Fibroblast of gingiva (primary cell): ENCODE data around the gene ARHGAP22.
A peak's percentile ranks its signal among the peaks of the same experiment; 100 is the strongest.

ENCODE experiments used
- DNase-seq: peaks from one replicate; pipeline ENCODE4 v3.0.0-alpha.2; 2011; ENCODE audit warnings: low read depth

Gene ARHGAP22

DNA sequence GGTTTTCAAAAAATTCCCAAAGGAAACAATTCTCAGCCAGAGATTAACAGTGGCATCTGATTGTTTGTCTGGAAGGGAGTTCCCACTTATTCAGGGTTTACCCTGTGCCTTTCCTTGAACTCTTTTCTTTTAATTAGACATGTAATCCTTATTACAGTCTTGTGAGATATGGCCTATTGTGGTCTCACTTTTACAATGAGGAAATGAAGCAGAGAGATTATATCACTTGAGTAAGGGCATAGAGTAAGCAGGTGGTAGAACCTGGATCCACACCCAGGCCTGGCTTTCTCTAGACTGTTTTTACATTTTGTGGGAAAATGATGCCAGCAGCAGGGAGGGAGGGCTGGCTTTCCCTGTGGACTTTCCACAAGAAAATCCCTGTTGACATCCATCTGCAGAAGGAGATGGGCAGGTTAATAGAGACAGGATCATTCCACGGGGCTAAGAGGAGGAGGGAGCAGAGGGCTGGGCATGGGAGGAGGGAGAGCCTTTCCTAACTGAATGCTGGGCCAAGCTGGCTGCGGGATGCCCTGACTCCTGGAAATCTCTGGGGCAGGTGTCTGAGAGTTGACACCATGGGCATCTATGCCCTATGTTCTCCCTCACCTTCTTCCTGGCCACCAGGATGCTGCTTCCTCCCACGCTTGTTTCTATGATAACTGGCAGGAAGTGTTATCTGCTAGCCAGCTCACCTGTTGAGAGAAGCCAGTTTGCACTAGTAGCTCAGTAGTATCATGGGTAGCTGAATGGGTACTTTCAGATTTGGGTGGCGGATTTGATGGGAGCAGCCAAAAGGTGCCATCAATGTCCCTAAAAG is 28.7 kb upstream of the ARHGAP22 start:
- DNase-seq, result no peak

DNA sequence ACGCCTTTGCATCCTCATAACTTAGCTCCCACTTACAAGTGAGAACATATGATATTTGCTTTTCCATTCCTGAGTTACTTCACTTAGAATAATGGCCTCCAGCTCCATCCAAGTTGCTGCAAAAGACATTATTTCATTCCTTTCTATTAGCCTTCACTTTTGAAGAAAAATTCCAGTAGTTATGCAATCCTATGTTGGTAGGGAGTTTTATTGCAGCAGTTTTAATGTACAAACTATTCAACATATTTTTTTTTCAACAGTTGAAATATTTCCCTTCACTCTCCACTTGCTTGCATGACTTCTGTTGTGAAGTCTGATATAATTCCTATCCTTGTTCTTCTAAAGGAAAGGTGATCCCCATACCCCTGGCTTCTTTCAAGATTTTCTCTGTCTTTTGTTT is 27.3 kb upstream of the ARHGAP22 start:
- DNase-seq, result peak; percentile 58

DNA sequence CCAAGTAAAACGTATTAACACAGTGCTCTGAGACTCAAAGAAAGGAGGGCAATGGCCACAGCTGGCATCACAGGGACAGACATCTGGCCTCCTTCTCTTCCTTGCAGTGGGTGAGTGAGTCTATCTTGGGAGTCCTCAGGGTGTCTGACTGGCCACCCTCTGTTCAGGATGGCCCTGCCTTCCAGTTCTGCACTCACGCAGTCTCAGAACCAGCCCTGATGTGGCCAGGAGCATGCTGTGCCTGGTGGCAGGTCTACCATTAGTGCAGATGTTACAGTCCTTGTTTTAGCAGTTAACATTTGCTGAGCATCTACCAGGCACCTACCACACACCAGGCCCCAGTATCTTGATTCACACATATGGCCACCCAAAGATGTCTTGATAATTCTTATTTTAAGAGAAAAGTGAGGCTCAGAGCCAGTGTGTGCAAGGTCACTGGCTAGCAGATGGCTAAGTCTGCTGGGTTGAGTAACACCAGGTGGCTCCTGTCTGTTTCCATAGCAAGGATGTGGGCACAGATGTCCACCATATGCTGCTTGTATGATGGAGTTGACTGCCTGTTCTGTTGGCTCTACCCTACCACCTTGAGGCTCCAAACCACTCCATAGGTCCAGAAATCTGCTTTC is 23.2 kb upstream of the ARHGAP22 start:
- peak; percentile 53 for DNase-seq

DNA sequence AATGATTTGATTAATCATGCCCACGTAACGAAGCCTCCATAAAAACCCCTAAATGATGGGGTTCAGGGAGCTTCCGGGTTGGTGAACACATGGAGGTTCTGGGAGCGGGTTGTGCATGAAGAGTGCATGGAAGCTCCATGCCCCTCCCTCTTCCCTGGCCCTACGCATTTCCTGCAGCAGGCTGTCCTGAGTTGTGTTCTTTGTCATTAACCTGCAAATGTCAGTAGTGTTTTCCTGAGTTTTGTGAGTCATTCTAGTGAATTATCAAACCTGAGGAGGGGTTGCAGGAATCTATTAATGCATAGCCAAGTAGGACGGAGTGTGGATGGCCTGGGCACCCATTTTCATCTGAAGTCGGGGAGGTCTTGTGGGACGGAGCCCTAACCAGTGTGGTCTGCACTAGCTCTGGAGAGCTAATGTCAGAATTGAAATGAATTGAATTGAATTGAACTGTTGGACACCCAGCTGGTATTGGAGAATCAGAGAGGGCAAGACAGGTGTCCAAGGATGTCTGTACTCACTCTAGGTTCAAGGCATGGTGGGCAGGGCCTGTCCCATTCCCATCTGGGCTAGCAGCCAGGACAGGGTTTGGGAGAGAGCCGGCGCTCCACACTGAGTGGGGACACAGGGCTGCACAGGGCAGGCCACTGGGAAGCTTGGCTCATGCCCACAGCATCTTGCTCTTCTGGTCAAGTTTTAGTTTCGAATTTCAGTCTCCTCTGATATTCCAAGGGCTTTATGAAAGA is 22.3 kb upstream of the ARHGAP22 start:
- no peak for DNase-seq

DNA sequence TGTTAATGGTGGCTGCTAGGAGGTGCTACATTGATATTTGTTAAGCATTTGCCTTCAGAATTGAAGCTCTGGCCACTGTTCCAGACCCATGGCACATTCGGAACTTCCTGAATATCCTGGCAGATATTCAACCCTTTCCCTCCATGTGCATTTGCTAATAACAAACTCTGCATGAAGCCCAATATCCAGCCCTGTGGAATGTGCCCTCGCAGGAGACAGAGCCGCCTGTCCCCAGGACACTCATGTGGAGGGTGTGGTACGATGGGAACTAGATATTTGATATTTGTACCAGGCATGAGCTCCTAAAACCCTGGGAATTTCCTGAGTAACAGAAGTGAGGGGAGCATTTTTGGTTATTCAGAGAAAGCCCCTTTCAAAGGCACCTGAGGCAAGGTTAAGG is 21.6 kb upstream of the ARHGAP22 start:
- no peak for DNase-seq

DNA sequence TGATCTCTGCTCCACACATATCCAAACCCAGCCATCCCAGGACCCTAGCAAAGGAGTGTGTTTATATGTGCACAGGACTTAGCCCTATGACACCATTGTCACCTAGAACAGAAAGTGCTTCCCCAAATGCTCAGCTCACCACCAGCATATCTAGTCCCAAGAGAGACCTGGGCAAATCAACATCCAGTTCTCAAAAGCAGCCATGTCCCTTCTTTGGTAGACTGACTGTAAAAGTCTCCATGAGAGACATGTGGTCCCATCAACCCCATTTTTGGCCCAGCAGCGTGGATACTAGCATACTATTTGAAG is 20.9 kb upstream of the ARHGAP22 start:
- DNase-seq, result no peak

DNA sequence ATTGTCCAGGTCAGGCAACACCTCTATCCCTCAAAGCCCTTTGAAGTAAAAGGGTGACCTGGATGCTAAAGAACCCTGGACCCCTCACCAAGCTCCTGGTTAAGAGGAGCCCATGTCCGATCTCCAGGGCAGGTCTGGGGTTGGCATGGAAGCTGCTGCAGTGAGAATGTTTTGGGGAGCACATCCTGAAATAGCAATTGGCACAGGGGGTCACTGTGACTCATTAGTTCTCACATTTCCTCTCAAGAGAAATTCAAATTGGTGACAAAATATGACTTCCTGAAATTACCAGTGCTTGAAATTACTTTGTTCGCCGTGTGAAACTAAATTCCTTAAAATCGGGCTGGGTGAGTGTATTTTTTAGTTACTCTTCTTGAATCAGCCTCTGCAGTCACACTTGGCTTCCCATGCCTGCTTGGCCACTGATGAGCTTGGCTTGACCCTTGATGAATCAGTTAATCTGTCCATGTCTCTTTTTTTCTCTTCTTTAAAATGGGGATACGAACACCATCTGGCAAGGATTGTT is 18.8 kb upstream of the ARHGAP22 start:
- DNase-seq, result no peak

DNA sequence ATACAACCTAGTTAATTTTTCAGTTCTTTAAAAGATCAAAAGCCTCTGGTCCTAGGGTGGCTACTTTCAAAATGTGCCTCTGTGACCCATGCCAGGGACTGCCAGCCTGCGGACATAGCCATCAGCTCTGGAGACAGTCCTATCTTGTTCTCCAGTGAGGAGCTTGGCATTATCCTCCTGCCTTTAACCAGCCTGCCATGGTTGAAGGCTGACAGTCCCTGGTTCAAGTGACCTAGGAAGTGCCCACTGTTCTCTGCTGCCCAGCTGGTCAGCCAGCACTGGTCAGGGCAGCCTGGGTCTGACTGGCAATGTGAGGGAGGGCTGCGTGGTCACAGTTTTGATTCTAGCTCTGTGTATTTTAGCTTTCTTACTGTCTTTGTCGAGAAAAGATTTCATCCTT is 18.1 kb upstream of the ARHGAP22 start:
- DNase-seq, result no peak

DNA sequence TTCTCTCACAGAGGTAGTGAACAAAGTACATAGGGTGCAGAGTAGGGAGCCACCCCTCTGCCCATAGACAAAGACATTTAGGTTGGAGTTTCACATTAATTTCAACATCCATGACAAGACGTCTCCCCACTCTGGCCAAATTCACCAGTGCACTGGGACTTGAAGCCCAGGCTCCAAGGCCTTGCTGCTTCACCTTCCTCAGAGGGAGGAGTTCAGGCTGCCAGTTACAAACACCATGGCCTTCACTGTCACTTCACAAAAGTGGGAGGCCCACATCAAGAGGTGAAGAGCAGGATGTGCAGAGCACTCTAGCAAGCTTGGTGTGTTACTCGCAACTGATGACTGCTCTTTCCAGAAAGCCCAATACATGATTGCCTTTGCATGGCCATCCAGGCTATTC is 15.8 kb upstream of the ARHGAP22 start:
- DNase-seq, result no peak

DNA sequence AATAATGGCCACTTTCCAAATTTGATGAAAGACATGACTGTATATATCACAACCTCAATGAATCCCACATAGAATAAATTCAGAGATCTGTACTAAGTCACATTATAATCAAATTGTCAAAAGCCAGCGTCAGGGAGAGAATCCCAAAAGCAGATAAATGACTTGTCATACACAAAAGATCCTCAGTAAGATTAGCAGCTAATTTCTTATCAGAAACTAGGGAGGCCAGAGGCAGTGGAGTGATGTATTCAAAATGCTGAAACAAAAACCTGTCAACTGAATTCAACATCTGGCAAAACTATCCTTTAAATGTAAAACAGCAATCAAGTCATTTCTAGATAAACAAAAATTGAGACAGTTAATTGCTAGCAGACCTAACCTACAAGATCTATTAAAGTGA is 11.6 kb upstream of the ARHGAP22 start:
- no peak for DNase-seq

DNA sequence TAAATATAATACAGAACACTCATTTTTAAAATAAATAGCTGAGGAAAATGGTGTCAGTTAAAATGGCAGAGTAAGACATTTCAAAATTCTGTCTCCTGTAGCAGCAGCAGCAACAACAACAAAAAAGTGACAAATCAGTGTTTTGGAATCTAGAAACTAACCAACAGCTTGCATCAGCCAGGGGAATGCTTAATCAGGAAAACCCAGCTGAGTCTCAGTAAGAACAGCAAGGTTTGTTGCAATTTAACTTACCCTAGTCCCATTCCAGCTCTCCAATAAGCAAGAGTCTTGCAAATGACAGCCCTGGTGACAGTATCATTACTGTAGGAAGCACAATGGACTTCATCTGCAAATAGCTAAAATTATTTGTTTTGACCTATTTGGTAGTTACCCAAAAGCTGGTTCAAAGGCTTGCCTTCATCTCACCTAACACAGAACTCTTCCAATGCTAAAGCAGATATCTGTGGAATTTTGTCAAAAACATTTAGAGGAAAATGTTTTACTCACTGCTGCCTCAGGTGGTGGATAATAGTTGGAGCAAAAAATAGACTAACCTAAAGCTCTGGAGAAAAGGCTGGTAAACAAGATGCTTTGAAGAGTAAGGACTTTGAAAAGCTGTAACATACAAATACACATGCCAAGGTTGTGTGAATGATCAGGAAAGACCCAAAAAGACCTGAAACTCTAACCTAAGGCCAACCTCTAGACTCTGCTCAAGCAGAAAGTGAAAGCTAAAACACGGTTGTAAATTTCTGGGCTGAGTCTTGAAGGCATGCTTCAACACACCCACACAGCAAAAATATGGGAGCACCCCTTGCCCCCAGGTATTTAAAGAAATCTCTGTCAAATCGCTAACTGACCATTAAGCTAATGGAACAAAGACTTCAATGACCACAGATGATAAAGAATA is 9.9 kb upstream of the ARHGAP22 start:
- peak; percentile 80 for DNase-seq

DNA sequence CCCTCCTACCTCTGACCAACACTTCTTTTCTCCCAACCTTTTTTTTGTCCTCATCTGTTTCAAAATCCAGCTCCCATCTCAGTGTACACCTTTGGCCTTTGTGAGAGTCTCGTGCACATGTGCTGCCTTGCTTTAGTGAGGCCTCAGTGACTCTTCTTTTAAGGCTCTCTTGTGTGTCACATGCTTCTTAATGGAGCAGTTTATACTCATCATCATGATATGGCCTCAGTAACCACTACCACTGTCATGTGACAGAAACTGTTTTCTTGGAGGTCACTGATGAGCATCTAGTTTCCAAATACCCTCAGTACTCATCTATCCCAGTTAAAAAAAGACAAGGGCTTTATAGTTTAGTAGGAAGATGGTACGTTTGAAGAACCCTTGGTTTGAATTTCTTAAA is 8.1 kb upstream of the ARHGAP22 start:
- DNase-seq, result no peak

DNA sequence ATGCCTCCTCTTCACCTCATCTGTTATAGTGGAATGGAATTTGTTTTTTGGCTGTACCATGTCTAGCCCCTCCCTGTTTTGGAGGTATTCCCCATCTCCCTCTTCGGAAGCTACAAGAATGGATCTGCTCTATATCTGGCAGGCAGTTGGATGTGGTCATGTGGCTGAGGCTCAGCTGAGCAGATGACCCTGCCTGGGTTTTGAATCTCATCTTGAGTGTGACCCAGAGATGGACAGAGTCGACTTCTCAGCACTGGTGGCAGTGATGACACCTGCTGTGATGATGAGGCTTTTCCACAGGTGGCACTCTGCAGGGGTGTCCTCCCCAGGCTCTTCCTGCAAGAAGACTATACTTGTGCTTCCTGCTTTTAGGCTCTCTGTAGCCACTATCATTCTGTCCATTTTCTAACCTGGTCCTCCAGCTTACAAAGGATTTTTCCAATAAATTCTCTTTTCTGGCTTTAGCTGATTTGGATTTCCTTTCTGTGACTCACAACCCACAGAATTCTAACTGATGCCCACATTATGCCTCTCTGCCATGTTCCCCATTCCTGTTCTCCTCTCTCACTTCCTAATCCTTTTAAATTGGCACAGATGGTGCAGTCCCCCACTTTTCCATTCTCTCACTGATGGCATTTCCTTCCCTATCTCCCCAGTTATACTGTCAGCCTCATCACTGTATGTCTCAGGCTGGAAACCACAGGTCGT is 7.5 kb upstream of the ARHGAP22 start:
- DNase-seq, result peak; percentile 27

DNA sequence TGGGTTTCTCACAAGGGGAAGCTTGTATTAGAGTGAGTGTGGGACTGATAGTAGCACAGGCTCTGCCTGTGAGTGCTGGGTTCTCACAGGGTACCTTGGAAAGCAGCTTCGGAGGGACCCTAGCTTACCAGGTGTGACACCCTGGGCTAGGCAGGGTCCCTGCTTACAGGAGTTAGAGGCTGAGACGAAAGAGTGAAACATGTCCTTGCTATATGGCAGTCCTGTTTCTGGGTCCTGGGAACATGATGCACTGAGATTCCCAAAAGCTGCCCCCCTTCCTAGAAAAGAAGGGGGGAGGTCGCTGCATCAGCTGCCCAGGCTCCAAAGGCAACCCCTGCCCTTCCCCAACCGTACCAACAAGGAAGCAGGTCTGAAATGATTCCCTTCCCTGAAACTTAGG is 6.3 kb upstream of the ARHGAP22 start:
- no peak for DNase-seq

DNA sequence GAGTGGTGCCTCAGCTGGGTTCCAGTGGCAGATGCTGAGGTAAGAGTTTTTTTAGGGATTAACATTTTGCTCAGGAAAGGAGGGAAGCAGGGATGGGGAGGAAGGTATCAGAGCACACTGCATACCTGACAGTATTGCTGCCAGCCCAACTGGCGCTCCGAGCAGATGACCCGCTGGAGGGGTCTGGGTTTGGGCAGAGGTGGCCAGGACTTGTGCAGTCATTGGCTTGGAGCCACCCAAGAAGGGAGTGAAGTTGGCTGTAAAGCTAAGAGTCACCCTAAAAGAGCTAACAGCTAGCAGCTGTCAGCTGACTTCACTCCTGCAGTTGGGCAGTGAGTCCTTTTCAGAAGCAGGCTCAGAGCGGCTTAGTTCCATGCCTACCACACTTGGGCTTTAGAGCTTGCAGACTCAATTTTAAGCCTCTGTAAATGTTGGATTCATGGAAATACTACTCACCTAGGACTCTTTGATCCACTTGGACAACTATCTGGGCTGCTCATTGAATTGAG is 5.8 kb upstream of the ARHGAP22 start:
- no peak for DNase-seq

DNA sequence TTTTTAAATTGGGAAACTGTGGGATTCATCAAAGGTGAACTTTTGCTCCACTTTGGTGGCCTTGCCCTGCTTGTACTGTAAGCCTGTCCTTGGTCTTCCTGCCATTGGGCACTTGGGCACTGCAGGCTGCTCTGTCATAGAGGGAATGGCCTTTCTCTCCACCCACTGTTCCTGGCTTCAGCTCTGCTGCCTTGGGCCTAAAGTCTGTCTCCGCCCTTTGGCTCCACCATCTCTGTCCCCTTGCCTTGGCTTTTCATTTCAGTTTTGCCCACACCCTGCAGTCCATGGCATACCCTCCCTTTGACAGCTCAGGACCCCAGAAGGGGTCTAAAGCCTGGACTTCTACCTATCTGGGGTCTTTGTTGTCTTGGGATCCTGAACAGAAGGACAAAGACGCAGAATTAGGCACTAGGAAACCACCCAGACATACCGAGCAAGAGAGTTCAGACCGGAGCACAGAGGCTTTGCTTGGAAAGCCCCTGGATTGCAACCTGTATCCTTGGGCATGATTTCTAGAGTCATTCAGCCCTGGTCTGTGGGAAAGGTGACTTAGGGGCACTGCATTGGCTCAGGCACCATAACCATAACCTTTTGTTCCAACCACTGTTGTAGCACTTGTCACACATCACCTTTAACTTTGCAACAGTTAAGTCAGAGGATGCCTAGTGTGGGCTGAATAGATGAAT is 5.2 kb upstream of the ARHGAP22 start:
- DNase-seq, result no peak

DNA sequence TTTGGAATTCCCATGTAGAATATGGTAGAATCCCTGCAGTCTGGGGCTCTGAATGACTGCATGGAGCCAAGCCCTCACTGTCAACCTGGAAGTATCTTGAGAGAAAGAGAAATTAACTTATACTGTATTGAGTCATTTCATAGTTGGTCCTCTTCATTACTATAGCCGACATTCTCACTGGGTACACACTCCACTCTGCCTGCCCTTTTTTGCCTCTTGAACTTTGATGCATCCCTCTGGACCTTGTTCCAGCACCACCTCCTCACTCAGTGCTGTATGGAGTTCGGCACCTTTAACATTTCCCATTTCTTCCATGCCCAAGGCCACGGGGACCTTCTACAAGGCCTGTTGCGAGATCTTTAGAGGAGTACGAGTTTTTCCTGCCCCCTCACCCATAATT is 4.6 kb upstream of the ARHGAP22 start:
- DNase-seq, result no peak

DNA sequence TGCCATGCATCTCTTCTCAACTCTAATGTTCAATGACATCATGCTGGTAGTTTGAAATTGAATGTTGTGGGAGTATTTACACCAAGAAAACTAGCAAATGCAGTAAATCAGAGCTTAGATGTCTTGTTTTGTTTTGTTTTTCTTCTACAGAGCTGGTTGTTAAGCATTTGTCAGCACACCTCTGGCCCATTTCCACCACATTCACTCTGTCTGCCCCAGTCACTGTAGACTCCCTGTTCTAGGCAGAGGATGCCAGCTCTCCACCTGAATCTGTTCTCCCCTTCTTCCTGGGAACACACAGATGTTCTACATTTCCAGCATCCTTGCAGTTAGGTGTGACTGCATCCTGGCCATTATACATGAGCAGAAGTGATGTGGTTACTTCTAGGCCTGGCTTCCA is 4.1 kb upstream of the ARHGAP22 start:
- no peak for DNase-seq

DNA sequence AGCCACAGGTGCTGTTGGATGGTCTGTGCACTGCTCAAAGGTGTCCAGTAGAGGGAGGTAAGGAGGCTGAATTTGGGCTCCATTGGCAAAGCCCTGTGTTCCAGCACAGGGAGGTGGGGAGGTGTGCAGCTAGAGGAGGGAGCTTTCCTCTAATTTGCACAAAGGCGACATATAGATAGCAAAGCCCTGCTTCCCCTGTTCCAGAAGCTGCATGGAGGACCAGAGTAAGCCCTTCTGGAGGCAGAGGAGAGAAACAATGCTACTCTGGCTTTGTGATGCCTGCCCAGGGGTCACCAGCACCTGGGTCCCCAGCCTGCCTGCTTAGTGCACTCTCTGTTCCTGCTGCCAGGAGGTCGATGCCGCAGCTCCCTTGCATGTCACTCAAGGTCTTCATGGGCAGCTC is 3.4 kb upstream of the ARHGAP22 start:
- DNase-seq, result no peak
